Body of pancreas (tissue), 4 donors: ENCODE results near the gene FAM180A.

Experiments
- POLR2A ChIP-seq, 3 donors: fragments of 450-650 bp; IDR thresholded peaks; one replicate each; pipeline ENCODE4 v1.6.1; 2016; ENCODE audit warnings: antibody characterized with exemption in 3 of 3, mild to moderate bottlenecking in 2 of 3
- TF ChIP-seq, protein P1 (sequence below), 7 experiments: fragments of 450-650 bp in 4 of 7; fragments of 200-600 bp in 3 of 7; sonication (generic) in 3 of 7; IDR thresholded peaks; one replicate each; pipeline ENCODE4 v1.5.1; 2016 to 2019; ENCODE audit warnings: antibody characterized with exemption in 7 of 7

DNA sequence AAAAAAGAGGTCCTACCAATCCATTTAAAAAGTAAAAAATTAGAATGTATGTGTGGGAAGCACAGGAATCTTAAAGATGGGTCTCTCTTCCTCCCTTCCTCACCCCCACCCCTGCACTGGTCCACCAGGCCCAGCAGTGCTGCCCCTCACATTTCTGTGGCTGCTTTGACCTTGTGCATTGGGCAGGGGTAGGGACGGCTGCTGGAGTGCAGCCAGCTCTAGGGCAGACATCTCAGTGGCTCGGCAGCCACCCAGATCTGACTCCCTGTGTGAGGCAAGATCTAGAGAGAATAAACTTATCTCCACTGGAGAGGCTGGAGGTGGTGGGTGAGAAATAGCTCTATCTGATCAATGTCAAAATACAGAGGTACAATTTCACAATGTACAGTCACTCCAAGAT lies 6.7 kb downstream of the FAM180A start:
- TF ChIP-seq, protein P1, sequence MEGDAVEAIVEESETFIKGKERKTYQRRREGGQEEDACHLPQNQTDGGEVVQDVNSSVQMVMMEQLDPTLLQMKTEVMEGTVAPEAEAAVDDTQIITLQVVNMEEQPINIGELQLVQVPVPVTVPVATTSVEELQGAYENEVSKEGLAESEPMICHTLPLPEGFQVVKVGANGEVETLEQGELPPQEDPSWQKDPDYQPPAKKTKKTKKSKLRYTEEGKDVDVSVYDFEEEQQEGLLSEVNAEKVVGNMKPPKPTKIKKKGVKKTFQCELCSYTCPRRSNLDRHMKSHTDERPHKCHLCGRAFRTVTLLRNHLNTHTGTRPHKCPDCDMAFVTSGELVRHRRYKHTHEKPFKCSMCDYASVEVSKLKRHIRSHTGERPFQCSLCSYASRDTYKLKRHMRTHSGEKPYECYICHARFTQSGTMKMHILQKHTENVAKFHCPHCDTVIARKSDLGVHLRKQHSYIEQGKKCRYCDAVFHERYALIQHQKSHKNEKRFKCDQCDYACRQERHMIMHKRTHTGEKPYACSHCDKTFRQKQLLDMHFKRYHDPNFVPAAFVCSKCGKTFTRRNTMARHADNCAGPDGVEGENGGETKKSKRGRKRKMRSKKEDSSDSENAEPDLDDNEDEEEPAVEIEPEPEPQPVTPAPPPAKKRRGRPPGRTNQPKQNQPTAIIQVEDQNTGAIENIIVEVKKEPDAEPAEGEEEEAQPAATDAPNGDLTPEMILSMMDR (IDR thresholded peaks at IDR 0.05), result no peak
- TF ChIP-seq POLR2A (IDR thresholded peaks at IDR 0.05), result no peak
